GM12878 (cell line): ENCODE results near the gene AANAT. TPM values are rescaled to one million over a fixed set of nuclear protein-coding genes. Genes with fewer than 3 reads are reported as not detected.

Experiments
- CHD2 ChIP-seq: IDR thresholded peaks from 2 replicates; pipeline ENCODE4 v1.6.1; 2011; ENCODE audit warnings: low read depth, low read length, improper control_type of control experiment, borderline replicate concordance
- HDGF ChIP-seq: fragments of 450-650 bp; IDR thresholded peaks from 2 replicates; pipeline ENCODE4 v1.6.1; 2016; ENCODE audit warnings: antibody characterized with exemption
- NFIC ChIP-seq: IDR thresholded peaks from 2 replicates; pipeline ENCODE4 v1.6.1; 2012; ENCODE audit warnings: low read depth, mild to moderate bottlenecking, inconsistent platforms, low read length, moderate library complexity
- RELB ChIP-seq: fragments of 450-650 bp; IDR thresholded peaks from 2 replicates; pipeline ENCODE4 v1.6.1; 2017; ENCODE audit warnings: low read depth, mild to moderate bottlenecking, moderate library complexity
- RUNX3 ChIP-seq: IDR thresholded peaks from 2 replicates; pipeline ENCODE4 v1.6.1; 2012; ENCODE audit warnings: low read length, inconsistent platforms
- SPI1 ChIP-seq: IDR thresholded peaks from 2 replicates; pipeline ENCODE4 v1.6.1; 2011; ENCODE audit warnings: low read depth, mild to moderate bottlenecking, low read length, moderate library complexity, borderline replicate concordance; ENCODE audit not compliant: insufficient read depth
- USF2 ChIP-seq: IDR thresholded peaks from 2 replicates; pipeline ENCODE4 v1.6.1; 2011; ENCODE audit warnings: low read depth, low read length, improper control_type of control experiment, borderline replicate concordance
- polyA plus RNA-seq, 11 experiments: library from polyadenylated mRNA; depleted of rRNA in 4 of 11; unstranded in 6 of 11; stranded (reverse) in 5 of 11; fragments of >200 nt; fragmentation: Nextera tagmentation in 4 of 11; fragmentation: Illumina TruSeq in 1 of 11; extraction: Ambion mirVana in 4 of 11; extraction: Trizol in 1 of 11; gene quantifications; 1 replicate in 1 of 11; 2 replicates in 10 of 11; pipeline versions ENCODE4 v1.2.1 to v1.2.3, GENCODE V29; 2011 to 2016; ENCODE audit warnings: inconsistent platforms in 2 of 11, missing spikeins in 2 of 11, low read depth in 1 of 11
- total RNA-seq, 4 experiments: library from RNA; depleted of rRNA in 3 of 4; stranded (reverse); fragments of >200 nt in 3 of 4; fragmentation: Illumina TruSeq in 1 of 4; extraction: Trizol in 1 of 4; gene quantifications; 2 replicates each; pipeline versions ENCODE4 v1.2.1 to v1.2.3, GENCODE V29; 2013 to 2021
- TF ChIP-seq, protein P1 (sequence below): fragments of 450-650 bp; IDR thresholded peaks from 2 replicates; pipeline ENCODE4 v1.6.1; 2016; ENCODE audit warnings: mild to moderate bottlenecking

Gene AANAT
- total and polyA plus RNA-seq, 10 of the 15 experiments (the other 5 are each of a cell fraction or from before 2014, with no cell fraction given), result 0.23 TPM; not detected in 9

GRCh38 chr17:76493505-76494167 lies 26.2 kb downstream of the AANAT start (continued):
- TF ChIP-seq NFIC (no peak), CHD2 (0 out of 2 replicates have a peak, but pooled peaks have one; percentile 14), RELB (0 out of 2 replicates have a peak, but pooled peaks have one; percentile 21), RUNX3 (peak; percentile 23; the same call in 1 of the 2 replicates), USF2 (no peak), HDGF (peak; percentile 76), SPI1 (no peak)
- TF ChIP-seq, protein P1, sequence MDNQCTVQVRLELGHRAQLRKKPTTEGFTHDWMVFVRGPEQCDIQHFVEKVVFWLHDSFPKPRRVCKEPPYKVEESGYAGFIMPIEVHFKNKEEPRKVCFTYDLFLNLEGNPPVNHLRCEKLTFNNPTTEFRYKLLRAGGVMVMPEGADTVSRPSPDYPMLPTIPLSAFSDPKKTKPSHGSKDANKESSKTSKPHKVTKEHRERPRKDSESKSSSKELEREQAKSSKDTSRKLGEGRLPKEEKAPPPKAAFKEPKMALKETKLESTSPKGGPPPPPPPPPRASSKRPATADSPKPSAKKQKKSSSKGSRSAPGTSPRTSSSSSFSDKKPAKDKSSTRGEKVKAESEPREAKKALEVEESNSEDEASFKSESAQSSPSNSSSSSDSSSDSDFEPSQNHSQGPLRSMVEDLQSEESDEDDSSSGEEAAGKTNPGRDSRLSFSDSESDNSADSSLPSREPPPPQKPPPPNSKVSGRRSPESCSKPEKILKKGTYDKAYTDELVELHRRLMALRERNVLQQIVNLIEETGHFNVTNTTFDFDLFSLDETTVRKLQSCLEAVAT, result 0 out of 2 replicates have a peak, but pooled peaks have one; percentile 50
